Sigmoid colon (tissue), 4 donors: ENCODE measurements around the gene S1PR4.

Experiments used
- CTCF ChIP-seq, 4 experiments: fragments of 450-650 bp in 3 of 4; fragments of 200-600 bp in 1 of 4; IDR thresholded peaks; one replicate each; pipeline ENCODE4 v1.5.1; 2016 to 2019; ENCODE audit warnings: antibody characterized with exemption in 4 of 4, mild to moderate bottlenecking in 3 of 4, moderate library complexity in 2 of 4
- EP300 ChIP-seq, 4 donors: sonication (generic); formaldehyde crosslinking; IDR thresholded peaks; one replicate each; pipeline ENCODE4 v1.6.1; 2017; ENCODE audit warnings: antibody characterized with exemption in 4 of 4

DNA sequence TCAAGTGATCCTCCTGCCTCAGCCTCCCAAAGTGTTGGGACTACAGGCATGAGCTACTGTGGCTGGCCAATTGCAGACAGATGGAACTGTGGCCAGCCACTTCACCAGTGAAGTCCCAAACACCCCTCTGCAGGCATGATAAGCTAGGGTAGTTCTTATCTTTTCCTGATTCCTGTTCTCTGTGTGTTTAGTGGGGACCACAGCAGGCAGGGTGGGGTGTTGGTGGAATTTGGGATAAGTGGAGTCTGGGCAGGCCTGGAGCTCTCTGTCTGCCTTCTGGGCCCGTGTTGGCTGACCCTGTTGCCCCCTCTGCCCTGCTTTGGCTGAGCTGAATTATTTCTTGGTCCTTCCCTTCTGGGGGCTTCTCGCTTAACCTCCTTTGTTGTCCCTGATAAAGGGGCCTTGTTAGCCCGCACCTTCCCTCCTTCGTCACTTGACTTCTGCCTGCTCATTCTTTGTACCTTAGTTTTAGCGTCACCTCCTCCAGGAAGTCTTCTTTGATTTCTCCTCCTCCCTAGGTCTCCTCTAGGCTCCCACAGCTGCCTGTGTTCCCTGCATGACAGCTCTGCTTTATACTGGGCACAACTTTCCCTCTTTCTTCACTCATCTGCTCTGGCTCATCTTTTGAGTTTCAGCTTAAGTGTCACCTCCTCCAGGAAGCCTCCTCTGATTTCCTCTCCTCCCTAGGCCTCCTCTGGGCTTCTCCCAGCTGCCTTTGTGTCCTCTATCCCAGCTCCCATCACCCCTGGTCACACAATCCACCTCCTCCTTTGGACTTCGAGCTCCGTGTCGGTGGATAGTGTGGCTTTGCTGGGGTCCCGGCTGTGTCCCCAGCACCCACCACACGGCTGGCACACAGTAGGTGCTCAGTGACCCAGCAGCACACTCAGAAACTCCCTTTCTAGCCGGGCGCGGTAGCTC lies 5.4 kb downstream of the S1PR4 start:
- TF ChIP-seq EP300 (IDR thresholded peaks at IDR 0.05) = no peak
- TF ChIP-seq CTCF (IDR thresholded peaks at IDR 0.05) = no peak
